Fibroblast of the aortic adventitia (primary cell): ENCODE data around the gene SCAP. TPM values are rescaled to one million over a fixed set of nuclear protein-coding genes. Genes with fewer than 3 reads are reported as not detected.
"Not testable (repeated sequence)": the region's sequence is repeated elsewhere in the genome, so short reads cannot be mapped to it uniquely, and the experiment has no call there.

Experiments
- DNase-seq: peaks from one replicate; pipeline ENCODE4 v3.0.0-alpha.2; 2010; ENCODE audit warnings: low read depth
- H3K4me3 ChIP-seq: 2 replicates; pipeline ENCODE4 v1.5.1; 2011; ENCODE audit warnings: low read depth, mild to moderate bottlenecking, control low read depth, low read length, moderate library complexity
- total RNA-seq: library from RNA; depleted of rRNA; stranded (reverse); fragments of >200 nt; gene quantifications from 2 replicates; pipeline ENCODE4 v1.2.3, GENCODE V29; 2012; ENCODE audit warnings: low replicate concordance
- TF ChIP-seq, protein P1 (sequence below): IDR thresholded peaks from 2 replicates; pipeline ENCODE4 v1.5.1; 2011; ENCODE audit warnings: mild to moderate bottlenecking, low read length, control low read depth, inconsistent platforms; ENCODE audit not compliant: insufficient read depth

Gene SCAP
- total RNA-seq, 1 donor, result 47.7 TPM

DNA sequence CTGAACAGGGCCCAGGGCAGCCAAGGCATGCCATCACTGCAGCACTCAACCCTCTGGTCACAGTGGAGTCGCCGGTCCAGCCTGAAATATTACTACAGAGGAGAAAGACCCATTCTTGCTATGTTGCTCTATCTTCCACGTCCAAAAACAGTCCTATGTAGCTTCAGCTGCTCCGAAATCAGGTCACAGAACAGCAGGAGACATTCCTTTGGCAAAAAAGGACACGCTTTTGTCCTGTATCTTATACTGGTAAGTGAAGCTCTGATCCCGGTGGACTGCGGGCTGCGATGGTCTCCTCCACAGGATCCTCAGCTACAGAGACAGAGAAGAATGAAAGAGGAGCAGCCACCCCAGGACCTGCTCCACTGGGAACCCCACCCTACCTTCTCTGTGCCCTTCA is 20.1 kb upstream of the SCAP start:
- no peak for DNase-seq
- no peak overlapping the region for H3K4me3 ChIP-seq
- TF ChIP-seq, protein P1, sequence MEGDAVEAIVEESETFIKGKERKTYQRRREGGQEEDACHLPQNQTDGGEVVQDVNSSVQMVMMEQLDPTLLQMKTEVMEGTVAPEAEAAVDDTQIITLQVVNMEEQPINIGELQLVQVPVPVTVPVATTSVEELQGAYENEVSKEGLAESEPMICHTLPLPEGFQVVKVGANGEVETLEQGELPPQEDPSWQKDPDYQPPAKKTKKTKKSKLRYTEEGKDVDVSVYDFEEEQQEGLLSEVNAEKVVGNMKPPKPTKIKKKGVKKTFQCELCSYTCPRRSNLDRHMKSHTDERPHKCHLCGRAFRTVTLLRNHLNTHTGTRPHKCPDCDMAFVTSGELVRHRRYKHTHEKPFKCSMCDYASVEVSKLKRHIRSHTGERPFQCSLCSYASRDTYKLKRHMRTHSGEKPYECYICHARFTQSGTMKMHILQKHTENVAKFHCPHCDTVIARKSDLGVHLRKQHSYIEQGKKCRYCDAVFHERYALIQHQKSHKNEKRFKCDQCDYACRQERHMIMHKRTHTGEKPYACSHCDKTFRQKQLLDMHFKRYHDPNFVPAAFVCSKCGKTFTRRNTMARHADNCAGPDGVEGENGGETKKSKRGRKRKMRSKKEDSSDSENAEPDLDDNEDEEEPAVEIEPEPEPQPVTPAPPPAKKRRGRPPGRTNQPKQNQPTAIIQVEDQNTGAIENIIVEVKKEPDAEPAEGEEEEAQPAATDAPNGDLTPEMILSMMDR, result no peak

DNA sequence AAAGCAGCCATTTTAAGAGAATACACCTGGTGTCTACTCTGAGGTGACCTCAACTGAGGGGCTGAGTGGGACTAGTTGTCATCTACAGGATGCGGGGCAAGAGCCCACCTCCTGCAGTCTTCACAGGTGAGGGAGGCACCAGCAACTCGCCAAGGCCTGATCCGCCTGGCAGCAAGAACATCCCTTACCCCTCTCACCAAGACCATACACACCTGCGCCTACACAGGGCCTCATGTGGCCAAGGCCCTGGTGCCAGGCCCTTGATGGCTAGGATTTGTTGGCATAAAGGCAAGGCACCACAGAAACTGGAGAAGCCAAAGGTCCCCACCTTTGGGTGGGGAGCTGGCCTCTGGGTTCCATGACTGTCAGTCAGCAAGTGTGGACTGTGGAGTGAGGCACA is 19.4 kb upstream of the SCAP start:
- no peak for DNase-seq
- no peak overlapping the region for H3K4me3 ChIP-seq
- TF ChIP-seq, protein P1, result no peak

DNA sequence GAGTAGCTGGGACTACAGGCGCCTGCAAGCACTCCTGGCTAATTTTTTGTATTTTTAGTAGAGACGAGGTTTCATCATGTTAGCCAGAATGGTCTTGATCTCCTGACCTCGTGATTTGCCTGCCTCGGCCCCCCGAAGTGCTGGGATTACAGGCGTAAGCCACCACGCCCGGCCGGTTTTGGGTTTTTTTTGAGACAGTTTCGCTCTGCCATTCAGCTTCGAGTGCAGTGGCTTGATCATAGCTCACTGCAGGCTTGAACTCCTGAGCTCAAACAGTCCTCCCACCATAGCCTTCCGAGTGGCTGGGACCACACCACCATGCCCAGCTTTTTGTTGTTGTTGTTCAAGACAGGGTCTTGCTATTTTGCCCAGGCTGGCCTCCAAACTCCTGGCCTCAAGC is 16.0 kb upstream of the SCAP start:
- no peak overlapping the region for H3K4me3 ChIP-seq
- no peak for DNase-seq
- TF ChIP-seq, protein P1, result no peak

DNA sequence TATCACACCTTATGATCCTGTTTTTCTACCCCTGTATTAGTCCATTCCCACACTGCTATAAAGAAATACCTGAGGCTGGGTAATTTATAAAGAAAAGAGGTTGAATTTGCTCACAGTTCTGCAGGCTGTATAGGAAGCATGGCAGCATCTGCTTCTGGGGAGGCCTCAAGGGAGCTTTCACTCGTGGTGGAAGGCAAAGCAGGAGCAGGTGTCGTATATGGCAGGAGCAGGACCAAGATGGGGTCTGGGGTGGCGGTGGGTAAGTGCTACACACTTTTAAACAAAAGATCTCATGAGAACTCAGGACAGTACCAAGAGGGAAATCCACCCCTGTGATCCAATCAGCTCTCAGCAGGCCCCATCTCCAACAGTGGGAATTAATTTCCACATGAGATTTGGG is 15.4 kb upstream of the SCAP start:
- no peak overlapping the region for H3K4me3 ChIP-seq
- TF ChIP-seq, protein P1, result no peak
- no peak for DNase-seq

DNA sequence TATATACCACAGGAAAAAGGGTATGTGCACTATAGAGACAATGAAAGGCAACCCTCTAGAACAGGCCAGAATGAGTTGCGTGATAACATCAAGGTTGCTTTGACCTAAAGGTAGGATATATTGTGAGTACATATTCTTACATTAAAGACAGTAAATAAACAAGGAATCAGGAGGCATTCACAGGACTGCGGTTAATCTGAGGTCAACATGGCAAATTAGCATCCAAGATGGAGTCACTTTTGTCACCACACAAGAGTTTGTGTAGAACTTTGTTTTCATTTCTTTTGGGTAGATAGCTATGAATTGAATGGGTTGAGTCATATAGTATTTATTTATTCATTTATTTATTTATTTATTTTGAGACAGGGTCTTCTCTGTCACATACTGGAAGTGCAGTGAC is 11.5 kb upstream of the SCAP start:
- H3K4me3 ChIP-seq, result no peak overlapping the region
- TF ChIP-seq, protein P1, result no peak
- no peak for DNase-seq

DNA sequence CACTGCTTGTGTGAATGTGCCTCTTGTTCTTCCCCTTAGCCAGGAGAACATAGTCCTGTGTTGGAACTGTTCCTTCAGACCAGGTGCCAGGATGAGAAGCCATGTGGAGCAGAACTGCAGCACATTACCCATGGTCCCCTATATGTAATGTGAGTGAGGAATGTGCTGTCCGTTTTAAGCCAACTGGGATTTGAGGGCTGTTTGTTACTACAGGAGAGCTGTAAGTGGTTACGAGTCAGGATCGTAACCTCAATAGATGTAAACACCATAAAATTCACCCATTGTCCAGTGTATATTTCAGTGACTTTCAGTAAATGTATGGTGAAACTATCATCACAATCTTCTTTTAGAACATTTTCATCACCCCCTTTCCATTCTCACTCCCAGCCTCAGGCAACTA is 10.1 kb upstream of the SCAP start:
- TF ChIP-seq, protein P1, result no peak

DNA sequence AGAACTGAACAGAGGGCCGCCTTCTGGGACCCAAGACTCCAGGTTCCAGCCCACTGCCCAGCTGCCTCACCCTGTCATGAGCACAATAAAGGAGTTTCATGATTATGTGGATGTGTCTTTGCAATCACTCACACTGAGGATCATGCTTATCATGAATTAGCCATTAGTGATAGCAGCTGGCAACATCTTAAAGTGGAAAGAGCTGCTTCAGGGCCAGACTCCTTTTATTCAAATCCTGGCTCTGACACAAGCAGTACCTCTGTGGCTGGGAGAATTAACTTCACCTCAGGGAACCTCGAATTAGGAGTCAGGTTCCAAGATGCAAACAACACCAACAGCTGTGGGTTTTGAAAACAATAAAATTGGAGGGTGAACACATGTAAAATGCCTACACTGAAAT is 6.6 kb upstream of the SCAP start:
- no peak for DNase-seq
- TF ChIP-seq, protein P1, result no peak

More for the DNA sequence above, 10.1 kb upstream of the SCAP start:
- no peak overlapping the region for H3K4me3 ChIP-seq
- DNase-seq, result no peak

DNA sequence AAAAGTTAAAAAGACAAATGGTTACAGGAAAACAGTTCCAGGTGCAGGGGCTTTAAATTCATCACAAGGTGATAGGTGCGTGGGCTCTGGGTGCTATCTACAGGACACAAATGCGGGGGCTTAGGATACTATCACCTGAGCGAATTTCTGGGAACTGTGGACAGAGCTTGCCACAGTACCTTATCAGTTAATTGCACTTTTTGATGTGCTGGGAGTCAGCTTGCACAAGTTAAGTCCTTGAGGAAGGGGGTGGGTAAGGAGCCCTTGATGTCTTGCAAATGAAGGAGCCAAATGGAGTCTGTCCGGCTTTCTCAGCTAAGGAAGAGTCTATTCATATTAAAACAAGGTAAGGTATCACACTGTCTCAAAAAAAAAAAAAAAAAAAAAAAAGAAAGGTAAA is 6.0 kb upstream of the SCAP start:
- H3K4me3 ChIP-seq, DNase-seq: not testable (repeated sequence)

More for the DNA sequence above, 6.6 kb upstream of the SCAP start:
- H3K4me3 ChIP-seq, result no peak overlapping the region

DNA sequence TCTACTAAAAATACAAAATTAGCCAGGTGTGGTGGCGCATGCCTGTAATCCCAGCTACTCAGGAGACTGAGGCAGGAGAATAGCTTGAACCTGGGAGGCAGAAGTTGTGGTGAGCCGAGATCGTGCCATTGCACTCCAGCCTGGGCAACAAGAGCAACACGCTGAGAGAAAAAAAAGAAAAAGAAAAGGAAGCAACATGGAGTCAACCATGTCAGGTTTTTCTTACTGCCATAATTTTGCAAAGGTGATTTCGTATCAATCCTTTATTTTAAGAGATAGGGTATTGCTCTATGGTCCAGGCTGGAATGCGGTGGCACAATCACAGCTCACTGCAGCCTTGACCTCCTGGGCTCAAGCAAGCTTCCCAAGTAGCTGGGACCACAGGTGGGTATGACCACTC is 4.5 kb upstream of the SCAP start:
- not testable (repeated sequence) for H3K4me3 ChIP-seq, DNase-seq
